Fibroblast of villous mesenchyme (primary cell): ENCODE results near the gene KCNMA1. TPM values are rescaled to one million over a fixed set of nuclear protein-coding genes. Genes with fewer than 3 reads are reported as not detected.

Source experiments
- DNase-seq: peaks from one replicate; pipeline ENCODE4 v3.0.0-alpha.2; 2010; ENCODE audit warnings: low read depth
- H3K4me3 ChIP-seq: 2 replicates; pipeline ENCODE4 v1.5.1; 2011; ENCODE audit warnings: low read depth, mild to moderate bottlenecking, low read length
- CTCF ChIP-seq: IDR thresholded peaks from 2 replicates; pipeline ENCODE4 v1.5.1; 2012; ENCODE audit warnings: low read depth, mild to moderate bottlenecking, low read length; ENCODE audit not compliant: insufficient read depth
- total RNA-seq: library from RNA; depleted of rRNA; stranded (reverse); fragments of >200 nt; gene quantifications from 2 replicates; pipeline ENCODE4 v1.2.3, GENCODE V29; 2012

Gene KCNMA1
- total RNA-seq, 1 donor = 36.7 TPM

GRCh38 chr10:77333610-77334340 lies 303.8 kb downstream of the KCNMA1 start:
- no peak overlapping the region for H3K4me3 ChIP-seq
- no peak for DNase-seq
- TF ChIP-seq CTCF = no peak

GRCh38 chr10:77332256-77332655 lies 305.4 kb downstream of the KCNMA1 start:
- no peak overlapping the region for H3K4me3 ChIP-seq
- no peak for TF ChIP-seq CTCF
- no peak for DNase-seq

DNA sequence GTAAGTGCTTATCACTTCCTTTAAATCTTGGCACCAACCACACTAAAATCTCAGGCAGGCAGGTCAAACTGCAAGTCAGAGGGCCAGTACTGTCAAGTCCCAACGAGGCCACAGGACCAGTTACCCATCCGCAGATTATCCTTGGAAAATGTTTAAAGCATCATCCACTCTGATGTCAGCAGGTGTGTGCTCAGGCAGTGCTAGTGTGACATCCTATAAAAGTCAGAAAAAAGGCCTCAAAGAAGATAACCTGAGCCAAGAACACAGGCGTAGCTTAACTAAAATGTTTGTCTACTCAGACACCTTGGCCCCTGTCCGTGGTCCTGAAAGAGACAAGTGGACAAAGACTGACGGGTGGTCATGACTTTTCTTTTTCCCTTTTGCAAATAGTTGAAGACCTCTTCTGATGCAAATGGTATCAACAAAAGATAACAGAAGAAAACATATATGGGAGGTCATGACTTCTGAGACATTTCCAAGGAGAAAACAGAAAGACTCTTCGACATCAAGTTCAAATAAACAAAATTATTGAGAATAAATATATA lies 309.3 kb downstream of the KCNMA1 start:
- TF ChIP-seq CTCF = no peak
- H3K4me3 ChIP-seq = no peak overlapping the region
- DNase-seq = peak; percentile 45

DNA sequence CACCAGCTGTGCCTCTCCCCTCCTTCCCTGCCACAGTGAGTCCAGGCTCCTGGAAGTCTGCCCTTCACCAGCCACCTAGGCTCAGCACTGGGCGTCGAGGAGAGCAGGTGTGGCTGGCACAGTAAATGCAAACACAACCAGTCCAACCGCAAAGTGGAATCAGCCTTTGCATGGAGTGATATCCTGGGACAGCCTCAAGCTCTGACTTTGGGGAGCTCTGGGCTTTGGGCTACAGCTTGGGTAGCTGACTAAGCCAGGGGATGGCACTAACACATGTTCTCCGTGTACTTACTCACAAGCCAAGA lies 312.4 kb downstream of the KCNMA1 start:
- H3K4me3 ChIP-seq = no peak overlapping the region
- DNase-seq = no peak
- TF ChIP-seq CTCF = no peak

DNA sequence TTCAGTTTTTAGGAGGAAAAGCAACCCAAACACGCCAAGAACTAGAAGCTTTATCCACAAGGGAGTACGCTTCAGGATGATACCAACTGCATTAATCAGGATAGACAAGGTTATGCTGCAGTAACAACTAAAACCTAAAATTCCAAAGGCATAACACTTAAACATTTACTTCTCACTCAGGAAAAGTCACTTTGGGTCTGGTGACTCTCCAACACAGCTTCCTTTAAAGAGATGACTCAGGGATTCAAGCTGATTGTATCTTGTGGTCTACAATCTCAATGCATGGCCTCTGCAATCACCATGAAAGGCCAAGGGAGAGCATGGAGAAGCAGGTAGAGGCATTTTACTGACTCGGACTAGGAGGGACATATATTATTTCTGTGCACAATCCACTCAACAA lies 315.8 kb downstream of the KCNMA1 start:
- DNase-seq = no peak
- no peak for TF ChIP-seq CTCF
- no peak overlapping the region for H3K4me3 ChIP-seq

- H3K4me3 ChIP-seq = no peak overlapping the region
- TF ChIP-seq CTCF = no peak
- DNase-seq = peak; percentile 90
Observed at GRCh38 chr10:77320971-77321471, 316.6 kb downstream of the KCNMA1 start.

- no peak for DNase-seq
- no peak overlapping the region for H3K4me3 ChIP-seq
- no peak for TF ChIP-seq CTCF
Observed at GRCh38 chr10:77319557-77319956, 318.1 kb downstream of the KCNMA1 start.
